GM12878 (cell line): ENCODE measurements around the gene PPP1R9B. TPM values are rescaled to one million over a fixed set of nuclear protein-coding genes. Genes with fewer than 3 reads are reported as not detected.

Experiments used
- ATAC-seq: fragments of 200-7000 bp; cut with Tn5 transposase; 3 replicates; pipeline ENCODE4 v1.9.1; 2020; ENCODE audit warnings: mild to moderate bottlenecking, moderate library complexity
- BruUV-seq: library from RNA; stranded (reverse); fragments of 400-500 nt; replicated peaks from 2 replicates; lab custom pipeline; 2021; lab: Mats Ljungman, UMichigan
- CTCF ChIA-PET: fragments of 300-600 bp; sonication (Branson Sonifier 250); formaldehyde crosslinking; extraction: SDS; loops from one replicate; lab custom pipeline; 2021; ENCODE audit warnings: inconsistent platforms; lab: Yijun Ruan, JAX
- POLR2A ChIA-PET: fragments of 350-600 bp; formaldehyde crosslinking; extraction: SDS; loops from one replicate; lab custom pipeline; 2021; ENCODE audit warnings: inconsistent platforms; lab: Charles Lee
- RAD21 ChIA-PET: fragments of 300-600 bp; sonication (Branson Sonifier 250); formaldehyde crosslinking; loops from one replicate; lab custom pipeline; 2023; ENCODE audit warnings: antibody characterized with exemption; ENCODE audit not compliant: unreplicated experiment; lab: Charles Lee
- SMC1A ChIA-PET: fragments of 300-600 bp; sonication (Branson Sonifier 250); formaldehyde crosslinking; loops from one replicate; lab custom pipeline; 2023; ENCODE audit not compliant: unreplicated experiment, uncharacterized antibody; lab: Charles Lee
- DNase-seq: peaks from one replicate; pipeline ENCODE4 v3.0.0-alpha.2; 2011; ENCODE audit warnings: low read depth, low spot score
- FAIRE-seq: peaks from 3 replicates; lab custom pipeline; 2011; peaks lifted over from hg19 to GRCh38; lab: Jason Lieb, UNC
- H2AFZ ChIP-seq: 2 replicates; pipeline ENCODE4 v1.6.0; 2011; ENCODE audit warnings: low read depth, low read length, control low read depth; ENCODE audit not compliant: control insufficient read depth
- H3K27ac ChIP-seq: 2 replicates; pipeline ENCODE4 v1.5.1; 2011; ENCODE audit warnings: control low read depth; ENCODE audit not compliant: control insufficient read depth, insufficient read depth
- H3K27me3 ChIP-seq, 2 experiments: replicated peaks in 1 of 2; 2 replicates each; pipeline versions ENCODE4 v1.6.0 to v1.6.1; 2011; ENCODE audit warnings: low read length in 1 of 2; ENCODE audit not compliant: control insufficient read depth in 2 of 2, insufficient read depth in 2 of 2
- H3K36me3 ChIP-seq, 2 experiments: 2 replicates each; pipeline ENCODE4 v1.5.1; 2011; ENCODE audit warnings: low read length in 1 of 2; ENCODE audit not compliant: control insufficient read depth in 2 of 2, insufficient read depth in 2 of 2
- H3K4me1 ChIP-seq: 2 replicates; pipeline ENCODE4 v1.6.1; 2011; ENCODE audit warnings: mild to moderate bottlenecking, low read length, moderate library complexity, mixed read lengths; ENCODE audit not compliant: control insufficient read depth, insufficient read depth
- H3K4me2 ChIP-seq: 2 replicates; pipeline ENCODE4 v1.6.0; 2011; ENCODE audit warnings: control low read depth; ENCODE audit not compliant: control insufficient read depth, insufficient read depth
- H3K4me3 ChIP-seq: fragments of 200-600 bp; sonication (generic); 2 replicates; pipeline ENCODE4 v1.5.1; 2016
- H3K79me2 ChIP-seq: 2 replicates; pipeline ENCODE4 v1.6.0; 2011; ENCODE audit warnings: low read length; ENCODE audit not compliant: control insufficient read depth, insufficient read depth
- H3K9ac ChIP-seq: 2 replicates; pipeline ENCODE4 v1.8.0; 2011; ENCODE audit warnings: low read length, control low read depth, mixed read lengths; ENCODE audit not compliant: control insufficient read depth, insufficient read depth
- H3K9me3 ChIP-seq: replicated peaks from 3 replicates; pipeline ENCODE4 v1.5.1; 2011; ENCODE audit warnings: mild to moderate bottlenecking, low read length; ENCODE audit not compliant: control insufficient read depth, insufficient read depth
- H4K20me1 ChIP-seq: 2 replicates; pipeline ENCODE4 v1.6.0; 2011; ENCODE audit not compliant: control insufficient read depth, insufficient read depth
- CREM ChIP-seq: IDR thresholded peaks from 2 replicates; pipeline ENCODE4 v1.6.1; 2014; ENCODE audit warnings: antibody characterized with exemption, low read depth
- EGR1 ChIP-seq, 2 experiments: IDR thresholded peaks; 1 replicate in 1 of 2; 2 replicates in 1 of 2; pipeline ENCODE4 v1.6.1; 2011 to 2012; ENCODE audit warnings: low read depth in 2 of 2, low read length in 2 of 2, borderline replicate concordance in 1 of 2, mild to moderate bottlenecking in 1 of 2, moderate library complexity in 1 of 2
- FOXM1 ChIP-seq: IDR thresholded peaks from 2 replicates; pipeline ENCODE4 v1.6.1; 2012; ENCODE audit warnings: low read depth, mild to moderate bottlenecking, inconsistent platforms, low read length, moderate library complexity
- MEF2A ChIP-seq: IDR thresholded peaks from 2 replicates; pipeline ENCODE4 v1.6.1; 2011; ENCODE audit warnings: low read depth, mild to moderate bottlenecking, low read length, moderate library complexity; ENCODE audit not compliant: insufficient read depth
- SREBF1 ChIP-seq: IDR thresholded peaks from 2 replicates; pipeline ENCODE4 v1.6.1; 2012; ENCODE audit warnings: mild to moderate bottlenecking, low read length
- SRF ChIP-seq, 2 experiments: IDR thresholded peaks; 2 replicates each; pipeline ENCODE4 v1.6.1; 2011; ENCODE audit warnings: low read depth in 2 of 2, low read length in 2 of 2, mild to moderate bottlenecking in 1 of 2, moderate library complexity in 1 of 2
- USF1 ChIP-seq: IDR thresholded peaks from 2 replicates; pipeline ENCODE4 v1.6.1; 2011; ENCODE audit warnings: borderline replicate concordance, low read depth, mild to moderate bottlenecking, moderate library complexity, mixed read lengths, low read length; ENCODE audit not compliant: insufficient read depth; ENCODE audit errors: extremely low read length
- WRNIP1 ChIP-seq: IDR thresholded peaks from 2 replicates; pipeline ENCODE4 v1.6.1; 2011; ENCODE audit warnings: low read depth, low read length, improper control_type of control experiment, borderline replicate concordance
- ZNF207 ChIP-seq: fragments of 450-650 bp; IDR thresholded peaks from 2 replicates; pipeline ENCODE4 v1.6.1; 2014; ENCODE audit warnings: antibody characterized with exemption, mild to moderate bottlenecking, borderline replicate concordance
- WGBS: methylation state at CpG from one replicate; pipeline ENCODE4 v1.1.6; 2016; ENCODE audit warnings: low lambda C conversion rate; ENCODE audit not compliant: insufficient replicate concordance, insufficient coverage; ENCODE audit errors: missing lambda C conversion rate; 5-methylcytosine and 5-hydroxymethylcytosine counted together
- in situ Hi-C: fragments of 300-500 bp; cut with MboI; formaldehyde crosslinking; loops from 9 replicates; pipeline ENCODE4 v1.14.3; 2018; ENCODE audit warnings: mixed read lengths
- intact Hi-C: fragments of 100-400 bp; cut with micrococcal nuclease; formaldehyde crosslinking; loops from one replicate; pipeline ENCODE4 v1.14.2; 2022; ENCODE audit not compliant: unreplicated experiment
- polyA plus RNA-seq, 11 experiments: library from polyadenylated mRNA; depleted of rRNA in 4 of 11; unstranded in 6 of 11; stranded (reverse) in 5 of 11; fragments of >200 nt; fragmentation: Nextera tagmentation in 4 of 11; fragmentation: Illumina TruSeq in 1 of 11; extraction: Ambion mirVana in 4 of 11; extraction: Trizol in 1 of 11; gene quantifications; 1 replicate in 1 of 11; 2 replicates in 10 of 11; pipeline versions ENCODE4 v1.2.1 to v1.2.3, GENCODE V29; 2011 to 2016; ENCODE audit warnings: inconsistent platforms in 2 of 11, missing spikeins in 2 of 11, low read depth in 1 of 11
- total RNA-seq, 4 experiments: library from RNA; depleted of rRNA in 3 of 4; stranded (reverse); fragments of >200 nt in 3 of 4; fragmentation: Illumina TruSeq in 1 of 4; extraction: Trizol in 1 of 4; gene quantifications; 2 replicates each; pipeline versions ENCODE4 v1.2.1 to v1.2.3, GENCODE V29; 2013 to 2021
- TF ChIP-seq, protein P1 (sequence below): fragments of 450-650 bp; formaldehyde crosslinking; IDR thresholded peaks from 2 replicates; pipeline ENCODE4 v1.5.0; 2022; ENCODE audit warnings: mild to moderate bottlenecking, missing genetic modification characterization
- TF ChIP-seq, protein P2 (sequence below): fragments of 450-650 bp; IDR thresholded peaks from 2 replicates; pipeline ENCODE4 v1.6.1; 2016; ENCODE audit warnings: mild to moderate bottlenecking, moderate library complexity, borderline replicate concordance

PPP1R9B gene
- total and polyA plus RNA-seq, 10 of the 15 experiments (the other 5 are each of a cell fraction or from before 2014, with no cell fraction given) = 0.20 to 107 (median 37.5) TPM

- TF ChIP-seq, protein P1, sequence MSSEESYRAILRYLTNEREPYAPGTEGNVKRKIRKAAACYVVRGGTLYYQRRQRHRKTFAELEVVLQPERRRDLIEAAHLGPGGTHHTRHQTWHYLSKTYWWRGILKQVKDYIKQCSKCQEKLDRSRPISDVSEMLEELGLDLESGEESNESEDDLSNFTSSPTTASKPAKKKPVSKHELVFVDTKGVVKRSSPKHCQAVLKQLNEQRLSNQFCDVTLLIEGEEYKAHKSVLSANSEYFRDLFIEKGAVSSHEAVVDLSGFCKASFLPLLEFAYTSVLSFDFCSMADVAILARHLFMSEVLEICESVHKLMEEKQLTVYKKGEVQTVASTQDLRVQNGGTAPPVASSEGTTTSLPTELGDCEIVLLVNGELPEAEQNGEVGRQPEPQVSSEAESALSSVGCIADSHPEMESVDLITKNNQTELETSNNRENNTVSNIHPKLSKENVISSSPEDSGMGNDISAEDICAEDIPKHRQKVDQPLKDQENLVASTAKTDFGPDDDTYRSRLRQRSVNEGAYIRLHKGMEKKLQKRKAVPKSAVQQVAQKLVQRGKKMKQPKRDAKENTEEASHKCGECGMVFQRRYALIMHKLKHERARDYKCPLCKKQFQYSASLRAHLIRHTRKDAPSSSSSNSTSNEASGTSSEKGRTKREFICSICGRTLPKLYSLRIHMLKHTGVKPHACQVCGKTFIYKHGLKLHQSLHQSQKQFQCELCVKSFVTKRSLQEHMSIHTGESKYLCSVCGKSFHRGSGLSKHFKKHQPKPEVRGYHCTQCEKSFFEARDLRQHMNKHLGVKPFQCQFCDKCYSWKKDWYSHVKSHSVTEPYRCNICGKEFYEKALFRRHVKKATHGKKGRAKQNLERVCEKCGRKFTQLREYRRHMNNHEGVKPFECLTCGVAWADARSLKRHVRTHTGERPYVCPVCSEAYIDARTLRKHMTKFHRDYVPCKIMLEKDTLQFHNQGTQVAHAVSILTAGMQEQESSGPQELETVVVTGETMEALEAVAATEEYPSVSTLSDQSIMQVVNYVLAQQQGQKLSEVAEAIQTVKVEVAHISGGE (CRISPR knock-in tag) = no peak
- TF ChIP-seq SREBF1 (no peak), MEF2A (no peak), SRF (IDR thresholded peaks at IDR 0.05; ENCODE audit: low read depth in 2 of 2, low read length in 2 of 2) (no peak)
These were observed 21.0 kb upstream of the PPP1R9B start (continued) for GRCh38 chr17:50171371-50172071.

GRCh38 chr17:50170662-50171370 lies 20.3 kb upstream of the PPP1R9B start:
- ChIA-PET CTCF (interaction anchor here (0.9 to 17.0 kb wide), 18 partner anchors 7 to 124 kb away, joined by 3 to 514 read pairs (median 18); partner anchors contain the start of genes COL1A1, PDK2 and TMEM92), POLR2A (interaction anchor here (0.8 to 2.8 kb wide), 5 partner anchors 9 to 42 kb away, joined by 3 to 28 read pairs (median 7); no protein-coding TSS in a partner anchor), RAD21 (interaction anchor here (0.5 to 4.5 kb wide), 12 partner anchors 10 to 250 kb away, joined by 3 to 176 read pairs (median 7); partner anchors contain the start of genes COL1A1 and PDK2), SMC1A (interaction anchor here (0.6 to 4.2 kb wide), 13 partner anchors 10 to 127 kb away, joined by 3 to 177 read pairs (median 9); partner anchors contain the start of gene COL1A1)
- in situ Hi-C loops (no loop called here), intact Hi-C loops (no loop called here)
- Histone ChIP-seq H2AFZ (no peak overlapping the region), H3K27me3 (no peaks in the 10 kb centered on the region), H3K4me3 (no peak overlapping the region), H3K36me3 (no peaks in the 10 kb centered on the region), H3K79me2 (no peaks in the 10 kb centered on the region), H3K27ac (no peak overlapping the region), H3K4me2 (no peak overlapping the region), H3K9me3 (no peaks in the 10 kb centered on the region), H3K4me1 (peaks cover 15% of the 10 kb centered on the region), H4K20me1 (no peaks in the 10 kb centered on the region), H3K9ac (no peak overlapping the region)
- 28% methylated on average over 10 of the region's 10 CpGs for WGBS
- peak; percentile 95 for FAIRE-seq
- DNase-seq = peak; percentile 75
- peak; percentile 89 for ATAC-seq
- BruUV-seq = no TSS peak
- TF ChIP-seq FOXM1 (no peak), ZNF207 (no peak), WRNIP1 (no peak), CREM (no peak), USF1 (no peak), EGR1 (IDR thresholded peaks at IDR 0.05; ENCODE audit: borderline replicate concordance in 1 of 2, low read depth in 2 of 2, low read length in 2 of 2) (no peak)
- TF ChIP-seq, protein P2, sequence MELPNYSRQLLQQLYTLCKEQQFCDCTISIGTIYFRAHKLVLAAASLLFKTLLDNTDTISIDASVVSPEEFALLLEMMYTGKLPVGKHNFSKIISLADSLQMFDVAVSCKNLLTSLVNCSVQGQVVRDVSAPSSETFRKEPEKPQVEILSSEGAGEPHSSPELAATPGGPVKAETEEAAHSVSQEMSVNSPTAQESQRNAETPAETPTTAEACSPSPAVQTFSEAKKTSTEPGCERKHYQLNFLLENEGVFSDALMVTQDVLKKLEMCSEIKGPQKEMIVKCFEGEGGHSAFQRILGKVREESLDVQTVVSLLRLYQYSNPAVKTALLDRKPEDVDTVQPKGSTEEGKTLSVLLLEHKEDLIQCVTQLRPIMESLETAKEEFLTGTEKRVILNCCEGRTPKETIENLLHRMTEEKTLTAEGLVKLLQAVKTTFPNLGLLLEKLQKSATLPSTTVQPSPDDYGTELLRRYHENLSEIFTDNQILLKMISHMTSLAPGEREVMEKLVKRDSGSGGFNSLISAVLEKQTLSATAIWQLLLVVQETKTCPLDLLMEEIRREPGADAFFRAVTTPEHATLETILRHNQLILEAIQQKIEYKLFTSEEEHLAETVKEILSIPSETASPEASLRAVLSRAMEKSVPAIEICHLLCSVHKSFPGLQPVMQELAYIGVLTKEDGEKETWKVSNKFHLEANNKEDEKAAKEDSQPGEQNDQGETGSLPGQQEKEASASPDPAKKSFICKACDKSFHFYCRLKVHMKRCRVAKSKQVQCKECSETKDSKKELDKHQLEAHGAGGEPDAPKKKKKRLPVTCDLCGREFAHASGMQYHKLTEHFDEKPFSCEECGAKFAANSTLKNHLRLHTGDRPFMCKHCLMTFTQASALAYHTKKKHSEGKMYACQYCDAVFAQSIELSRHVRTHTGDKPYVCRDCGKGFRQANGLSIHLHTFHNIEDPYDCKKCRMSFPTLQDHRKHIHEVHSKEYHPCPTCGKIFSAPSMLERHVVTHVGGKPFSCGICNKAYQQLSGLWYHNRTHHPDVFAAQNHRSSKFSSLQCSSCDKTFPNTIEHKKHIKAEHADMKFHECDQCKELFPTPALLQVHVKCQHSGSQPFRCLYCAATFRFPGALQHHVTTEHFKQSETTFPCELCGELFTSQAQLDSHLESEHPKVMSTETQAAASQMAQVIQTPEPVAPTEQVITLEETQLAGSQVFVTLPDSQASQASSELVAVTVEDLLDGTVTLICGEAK = no peak
